GM23248 (cell line): ENCODE data around the gene CAMK4.

Experiments used
- EZH2 ChIP-seq: fragments of 200-600 bp; sonication (generic); IDR thresholded peaks from 2 replicates; pipeline ENCODE4 v1.6.1; 2018; ENCODE audit warnings: antibody characterized with exemption, mild to moderate bottlenecking; ENCODE audit not compliant: insufficient read depth, poor library complexity, severe bottlenecking
- EZH2phosphoT487 ChIP-seq: fragments of 200-600 bp; sonication (generic); IDR thresholded peaks from 2 replicates; pipeline ENCODE4 v1.6.1; 2018; ENCODE audit warnings: antibody characterized with exemption, moderate library complexity, mild to moderate bottlenecking, low read depth; ENCODE audit not compliant: insufficient read depth

GRCh38 chr5:111223101-111223786, 940 bp upstream of the CAMK4 start:
- no peak for TF ChIP-seq EZH2
- no peak for TF ChIP-seq EZH2phosphoT487
